PC-9 (cell line): ENCODE results near the gene HABP2. TPM values are rescaled to one million over a fixed set of nuclear protein-coding genes. Genes with fewer than 3 reads are reported as not detected.

Experiments
- BruUV-seq: library from RNA; stranded (reverse); fragments of 400-500 nt; replicated peaks from 2 replicates; lab custom pipeline; 2021; lab: Mats Ljungman, UMichigan
- CTCF ChIA-PET: fragments of 300-600 bp; sonication (Branson Sonifier 250); formaldehyde crosslinking; loops from one replicate; lab custom pipeline; 2022; ENCODE audit warnings: antibody characterized with exemption; lab: Charles Lee
- POLR2A ChIA-PET: fragments of 300-600 bp; sonication (Branson Sonifier 250); formaldehyde crosslinking; loops from one replicate; lab custom pipeline; 2022; ENCODE audit warnings: antibody characterized with exemption; ENCODE audit not compliant: unreplicated experiment; lab: Charles Lee
- DNase-seq, 2 experiments: peaks; one replicate each; pipeline versions ENCODE4 v3.0.0 to v3.0.0-alpha.2; 2015 to 2022; ENCODE audit warnings: mixed read lengths in 1 of 2
- H2AFZ ChIP-seq: fragments of 200-600 bp; sonication (generic); 2 replicates; pipeline ENCODE4 v1.8.1; 2017; ENCODE audit warnings: antibody characterized with exemption
- H3F3A ChIP-seq: fragments of 200-600 bp; sonication (generic); 2 replicates; pipeline ENCODE4 v1.8.1; 2017; ENCODE audit warnings: antibody characterized with exemption, mild to moderate bottlenecking, low read depth; ENCODE audit not compliant: insufficient read depth
- H3K27ac ChIP-seq: fragments of 200-600 bp; sonication (generic); 2 replicates; pipeline ENCODE4 v1.6.1; 2016; ENCODE audit warnings: mixed run types
- H3K27me3 ChIP-seq: fragments of 200-600 bp; sonication (generic); 2 replicates; pipeline ENCODE4 v1.6.1; 2016; ENCODE audit warnings: low read depth, mixed run types; ENCODE audit not compliant: insufficient read depth
- H3K36me3 ChIP-seq: fragments of 200-600 bp; sonication (generic); 2 replicates; pipeline ENCODE4 v1.6.1; 2016; ENCODE audit warnings: low read depth, mixed run types
- H3K4me1 ChIP-seq: fragments of 200-600 bp; sonication (generic); replicated peaks from 2 replicates; pipeline ENCODE4 v1.6.1; 2016; ENCODE audit warnings: mixed run types; ENCODE audit not compliant: insufficient read depth
- H3K4me2 ChIP-seq: fragments of 200-600 bp; sonication (generic); 2 replicates; pipeline ENCODE4 v1.6.1; 2017; ENCODE audit warnings: mixed run types
- H3K4me3 ChIP-seq: fragments of 200-600 bp; sonication (generic); 2 replicates; pipeline ENCODE4 v1.6.1; 2016; ENCODE audit warnings: mixed run types
- H3K79me2 ChIP-seq: fragments of 200-600 bp; sonication (generic); 2 replicates; pipeline ENCODE4 v1.6.1; 2017; ENCODE audit warnings: low read depth, mixed run types
- H3K9me2 ChIP-seq: fragments of 200-600 bp; sonication (generic); 2 replicates; pipeline ENCODE4 v1.8.1; 2017; ENCODE audit warnings: mild to moderate bottlenecking; ENCODE audit not compliant: insufficient read depth
- H3K9me3 ChIP-seq: fragments of 200-600 bp; sonication (generic); 2 replicates; pipeline ENCODE4 v1.8.1; 2016; ENCODE audit warnings: low read depth; ENCODE audit not compliant: insufficient read depth
- H4K20me1 ChIP-seq: fragments of 200-600 bp; sonication (generic); 2 replicates; pipeline ENCODE4 v1.8.1; 2017; ENCODE audit not compliant: insufficient read depth
- CTCF ChIP-seq: fragments of 200-600 bp; sonication (generic); conservative IDR thresholded peaks from 2 replicates; pipeline ENCODE4 v1.6.1; 2017; ENCODE audit warnings: mixed run types, antibody characterized with exemption, mild to moderate bottlenecking, moderate library complexity
- EZH2 ChIP-seq: fragments of 200-600 bp; sonication (generic); IDR thresholded peaks from 2 replicates; pipeline ENCODE4 v1.8.0; 2017; ENCODE audit warnings: antibody characterized with exemption, low read depth
- intact Hi-C: fragments of 100-400 bp; cut with micrococcal nuclease; formaldehyde crosslinking; loops from one replicate; pipeline ENCODE4 v1.10.0; 2022; ENCODE audit not compliant: unreplicated experiment
- total RNA-seq: library from RNA; stranded (reverse); gene quantifications from 2 replicates; pipeline ENCODE4 v1.2.3, GENCODE V29; 2021

HABP2 gene
- total RNA-seq, 1 experiment from 2014 or later, result not detected

GRCh38 chr10:113541549-113541927, 11.3 kb upstream of the HABP2 start:
- H3K4me2 ChIP-seq, result no peak overlapping the region
- no peaks in the 10 kb centered on the region for H3K9me2 ChIP-seq
- BruUV-seq, result no TSS peak
- no peaks in the 10 kb centered on the region for H3K9me3 ChIP-seq
- no peaks in the 10 kb centered on the region for H4K20me1 ChIP-seq
- no peaks in the 10 kb centered on the region for H3K79me2 ChIP-seq
- H3K36me3 ChIP-seq, result no peaks in the 10 kb centered on the region
- H3K27me3 ChIP-seq, result peaks cover 24% of the 10 kb centered on the region
- intact Hi-C loops, result no loop called here
- no peak overlapping the region for H2AFZ ChIP-seq
- ChIA-PET CTCF (no interaction called here), POLR2A (no interaction called here)
- H3K4me1 ChIP-seq, result no peaks in the 10 kb centered on the region
- no peak overlapping the region for H3K27ac ChIP-seq
- H3F3A ChIP-seq, result no peaks in the 10 kb centered on the region
- H3K4me3 ChIP-seq, result no peak overlapping the region
- no peak for DNase-seq
- TF ChIP-seq EZH2 (no peak), CTCF (no peak)

GRCh38 chr10:113543107-113543955, 9.5 kb upstream of the HABP2 start:
- ChIA-PET POLR2A (no interaction called here), CTCF (no interaction called here)
- H3K27ac ChIP-seq, result no peak overlapping the region
- no peaks in the 10 kb centered on the region for H4K20me1 ChIP-seq
- H3K36me3 ChIP-seq, result no peaks in the 10 kb centered on the region
- H3K4me1 ChIP-seq, result no peaks in the 10 kb centered on the region
- no peak overlapping the region for H3K4me2 ChIP-seq
- intact Hi-C loops, result no loop called here
- DNase-seq, result no peak
- H3K9me3 ChIP-seq, result no peaks in the 10 kb centered on the region
- TF ChIP-seq EZH2 (no peak), CTCF (no peak)
- no TSS peak for BruUV-seq
- H2AFZ ChIP-seq, result no peak overlapping the region
- H3K27me3 ChIP-seq, result peaks cover 6% of the 10 kb centered on the region
- H3K9me2 ChIP-seq, result no peaks in the 10 kb centered on the region
- H3F3A ChIP-seq, result no peaks in the 10 kb centered on the region
- H3K4me3 ChIP-seq, result no peak overlapping the region
- H3K79me2 ChIP-seq, result no peaks in the 10 kb centered on the region

GRCh38 chr10:113544392-113544791, 8.5 kb upstream of the HABP2 start:
- no peaks in the 10 kb centered on the region for H3K4me1 ChIP-seq
- H3K4me2 ChIP-seq, result no peak overlapping the region
- H3K27ac ChIP-seq, result no peak overlapping the region
- CTCF ChIA-PET, result no interaction called here
- BruUV-seq, result no TSS peak
- H3K79me2 ChIP-seq, result no peaks in the 10 kb centered on the region
- H3K9me2 ChIP-seq, result no peaks in the 10 kb centered on the region
- intact Hi-C loops, result no loop called here
- no peaks in the 10 kb centered on the region for H3F3A ChIP-seq
- POLR2A ChIA-PET, result no interaction called here
- H3K4me3 ChIP-seq, result no peak overlapping the region
- H3K9me3 ChIP-seq, result no peaks in the 10 kb centered on the region
- H2AFZ ChIP-seq, result no peak overlapping the region
- TF ChIP-seq CTCF (no peak), EZH2 (no peak)
- DNase-seq, result no peak
- H3K27me3 ChIP-seq, result peaks cover 6% of the 10 kb centered on the region
- no peaks in the 10 kb centered on the region for H4K20me1 ChIP-seq
- H3K36me3 ChIP-seq, result no peaks in the 10 kb centered on the region
